B cell (primary cell): Measurements from ENCODE around the gene GLRX2. TPM values are rescaled to one million over a fixed set of nuclear protein-coding genes. Genes with fewer than 3 reads are reported as not detected.

Experiments used
- ATAC-seq: fragments of 200-7000 bp; cut with Tn5 transposase; one replicate; pipeline ENCODE4 v1.10.0; 2021; ENCODE audit warnings: low read depth, mild to moderate bottlenecking, moderate number of reproducible peaks, moderate library complexity
- CTCF ChIA-PET: fragments of 350-600 bp; sonication (Branson Sonifier 250); formaldehyde crosslinking; loops from one replicate; lab custom pipeline; 2021; ENCODE audit warnings: antibody characterized with exemption, inconsistent platforms; lab: Charles Lee
- POLR2A ChIA-PET: fragments of 350-600 bp; sonication (Branson Sonifier 250); formaldehyde crosslinking; loops from one replicate; lab custom pipeline; 2021; ENCODE audit warnings: antibody characterized with exemption; lab: Charles Lee
- DNase-seq: peaks from one replicate; pipeline ENCODE4 v3.0.0; 2013
- H2AFZ ChIP-seq: 2 replicates; pipeline ENCODE4 v1.6.1; 2012; ENCODE audit warnings: mild to moderate bottlenecking, low read depth, low read length; ENCODE audit not compliant: insufficient read depth, poor library complexity, severe bottlenecking
- H3K27ac ChIP-seq, 2 donors: 1 replicate in 1 of 2; 2 replicates in 1 of 2; pipeline ENCODE4 v1.5.1; 2012 to 2013; ENCODE audit warnings: low read length in 2 of 2, mild to moderate bottlenecking in 2 of 2, moderate library complexity in 1 of 2
- H3K27me3 ChIP-seq, 4 experiments: fragments of 200-600 bp in 1 of 4; sonication (generic) in 1 of 4; replicated peaks in 1 of 4; 1 replicate in 2 of 4; 2 replicates in 2 of 4; pipeline versions ENCODE4 v1.6.1 to v1.7.0; 2013 to 2016; ENCODE audit warnings: low read length in 3 of 4, mild to moderate bottlenecking in 2 of 4, mixed read lengths in 1 of 4, moderate library complexity in 1 of 4; ENCODE audit not compliant: insufficient read depth in 4 of 4, control insufficient read depth in 3 of 4; ENCODE audit errors: control extremely low read depth in 1 of 4
- H3K36me3 ChIP-seq, 2 experiments: replicated peaks in 1 of 2; 1 replicate in 1 of 2; 2 replicates in 1 of 2; pipeline versions ENCODE4 v1.6.1 to v1.7.1; 2013; ENCODE audit warnings: low read length in 1 of 2; ENCODE audit not compliant: insufficient read depth in 2 of 2, control insufficient read depth in 1 of 2; ENCODE audit errors: control extremely low read depth in 1 of 2, extremely low read depth in 1 of 2
- H3K4me1 ChIP-seq, 2 donors: fragments of 200-600 bp in 1 of 2; sonication (generic) in 1 of 2; 1 replicate in 1 of 2; 2 replicates in 1 of 2; pipeline versions ENCODE4 v1.5.1 to v1.6.1; 2013 to 2017; ENCODE audit warnings: low read length in 2 of 2; ENCODE audit not compliant: control insufficient read depth in 2 of 2, insufficient read depth in 2 of 2
- H3K4me2 ChIP-seq: replicated peaks from 2 replicates; pipeline ENCODE3; 2012; ENCODE audit warnings: mild to moderate bottlenecking, low read depth, low read length; ENCODE audit not compliant: poor library complexity, severe bottlenecking
- H3K4me3 ChIP-seq, 5 experiments: fragments of 200-600 bp in 1 of 5; sonication (generic) in 1 of 5; 1 replicate in 3 of 5; 2 replicates in 2 of 5; pipeline versions ENCODE4 v1.5.1 to v1.7.0; 2011 to 2016; ENCODE audit warnings: low read length in 4 of 5, mild to moderate bottlenecking in 4 of 5, low read depth in 2 of 5, control low read depth in 1 of 5, moderate library complexity in 1 of 5; ENCODE audit not compliant: insufficient read depth in 1 of 5; ENCODE audit errors: control extremely low read depth in 1 of 5, extremely low read depth in 1 of 5
- H3K79me2 ChIP-seq: fragments of 200-600 bp; sonication (generic); one replicate; pipeline ENCODE4 v1.6.0; 2016; ENCODE audit warnings: low read length; ENCODE audit not compliant: control insufficient read depth, insufficient read depth
- H3K9ac ChIP-seq: fragments of 200-600 bp; sonication (generic); 2 replicates; pipeline ENCODE4 v1.6.1; 2017; ENCODE audit warnings: mild to moderate bottlenecking, low read length, moderate library complexity
- H3K9me3 ChIP-seq, 3 donors: one replicate each; pipeline versions ENCODE4 v1.6.1 to v1.7.1; 2013; ENCODE audit warnings: low read length in 2 of 3; ENCODE audit not compliant: control insufficient read depth in 2 of 3, insufficient read depth in 1 of 3; ENCODE audit errors: control extremely low read depth in 1 of 3
- H4K20me1 ChIP-seq: 2 replicates; pipeline ENCODE4 v1.6.0; 2012; ENCODE audit warnings: mild to moderate bottlenecking, low read length; ENCODE audit not compliant: insufficient read depth, control insufficient read depth, poor library complexity, severe bottlenecking
- H3K27ac Mint-ChIP-seq: one replicate; pipeline ENCODE4 v1.8.0; 2021; ENCODE audit warnings: mixed read lengths
- H3K27me3 Mint-ChIP-seq: one replicate; pipeline ENCODE4 v1.8.0; 2021; ENCODE audit warnings: mixed read lengths
- H3K4me1 Mint-ChIP-seq: one replicate; pipeline ENCODE4 v1.8.0; 2021; ENCODE audit warnings: mixed read lengths
- H3K4me3 Mint-ChIP-seq: one replicate; pipeline ENCODE4 v1.8.0; 2021; ENCODE audit warnings: mixed read lengths
- H3K9me3 Mint-ChIP-seq: one replicate; pipeline ENCODE4 v1.8.0; 2022; ENCODE audit warnings: mixed read lengths; ENCODE audit not compliant: insufficient read depth
- CTCF ChIP-seq: fragments of 200-600 bp; IDR thresholded peaks from one replicate; pipeline ENCODE4 v1.8.0; 2022; ENCODE audit warnings: antibody characterized with exemption, mild to moderate bottlenecking
- EZH2 ChIP-seq: IDR thresholded peaks from 2 replicates; pipeline ENCODE4 v1.6.1; 2012; ENCODE audit warnings: borderline replicate concordance, low read depth, mild to moderate bottlenecking, moderate library complexity, low read length; ENCODE audit not compliant: insufficient read depth, poor library complexity, severe bottlenecking
- WGBS: methylation state at CpG from one replicate; pipeline ENCODE4 v1.1.5; 2013; ENCODE audit warnings: missing lambda C conversion rate; ENCODE audit not compliant: insufficient coverage; 5-methylcytosine and 5-hydroxymethylcytosine counted together
- intact Hi-C: fragments of 100-400 bp; cut with micrococcal nuclease; formaldehyde crosslinking; loops from one replicate; pipeline ENCODE4 v1.10.0; 2022
- polyA plus RNA-seq: library from polyadenylated mRNA; depleted of rRNA; stranded (reverse); fragments of >200 nt; gene quantifications from 2 replicates; pipeline ENCODE4 v1.2.3, GENCODE V29; 2012
- total RNA-seq, 2 donors: library from RNA; stranded (reverse); fragments of 120-200 nt in 1 of 2; gene quantifications; 1 replicate in 1 of 2; 2 replicates in 1 of 2; pipeline versions ENCODE4 v1.2.3 to v1.2.4, GENCODE V29; 2013 to 2022

Gene GLRX2
- total and polyA plus RNA-seq, 2 donors (not counting 1 experiment from before 2014, with no cell fraction given) = 2.7 to 12.9 TPM

GRCh38 chr1:193108471-193108870 lies 3.3 kb upstream of the GLRX2 start:
- DNase-seq (no peak), ATAC-seq (no peak)
- CTCF ChIA-PET = no interaction called here
- Histone ChIP-seq H3K4me3 (no peak overlapping the region), H3K4me1 (peaks cover 8 to 13% of the 10 kb centered on the region in 2 donors), H3K36me3 (no peaks in the 10 kb centered on the region), H4K20me1 (no peaks in the 10 kb centered on the region), H3K27me3 (no peaks in the 10 kb centered on the region), H2AFZ (no peak overlapping the region), H3K4me2 (no peak overlapping the region), H3K79me2 (peaks cover 11% of the 10 kb centered on the region), H3K27ac (no peak overlapping the region), H3K9ac (no peak overlapping the region), H3K9me3 (no peaks in the 10 kb centered on the region)
- intact Hi-C loops = no loop called here
- no peaks in the 10 kb centered on the region for H3K9me3 Mint-ChIP-seq
- H3K27me3 Mint-ChIP-seq = no peaks in the 10 kb centered on the region
- H3K4me3 Mint-ChIP-seq = no peak overlapping the region
- POLR2A ChIA-PET = no interaction called here
- TF ChIP-seq EZH2 (no peak), CTCF (no peak)
- H3K4me1 Mint-ChIP-seq = peaks cover 17% of the 10 kb centered on the region
- WGBS = 80% methylated on average over 1 of the region's 3 CpGs
- H3K27ac Mint-ChIP-seq = no peak overlapping the region

GRCh38 chr1:193105821-193106177 lies 585 bp upstream of the GLRX2 start:
- peaks cover 8 to 13% of the 10 kb centered on the region in 2 donors for H3K4me1 ChIP-seq
- no CpG with 5 or more reads among the region's 4 CpGs for WGBS
- H2AFZ ChIP-seq = peak overlapping the region; percentile 83
- Mint-ChIP-seq H3K4me3 (peak overlapping the region; percentile 97), H3K9me3 (no peaks in the 10 kb centered on the region), H3K27me3 (no peaks in the 10 kb centered on the region), H3K27ac (peak overlapping the region; percentile 60), H3K4me1 (peaks cover 22% of the 10 kb centered on the region)
- H3K27ac ChIP-seq = peak overlapping the region in 1 of 2 donors; percentile 71
- TF ChIP-seq CTCF (no peak), EZH2 (no peak)
- H4K20me1 ChIP-seq = peaks cover 5% of the 10 kb centered on the region
- peak overlapping the region; percentile 89 for H3K9ac ChIP-seq
- ATAC-seq (no peak), DNase-seq (no peak)
- no peaks in the 10 kb centered on the region for H3K36me3 ChIP-seq
- H3K4me2 ChIP-seq = peak overlapping the region; percentile 82
- ChIA-PET POLR2A (interaction anchor here (0.7 kb wide), 2 partner anchors 16 to 18 kb away, joined by 3 to 4 read pairs; partner anchors contain the start of gene CDC73), CTCF (interaction anchor here (1.3 to 1.9 kb wide), 2 partner anchors 16 to 299 kb away, joined by 5 to 10 read pairs; partner anchors contain the start of gene CDC73)
- intact Hi-C loops = loop anchor here (1.0 kb wide), 3 partner anchors 16 to 296 kb away; partner anchors contain the start of genes RGS2, RO60 and UCHL5
- H3K4me3 ChIP-seq = peak overlapping the region; percentile 62 to 86 (median 74)
- H3K27me3 ChIP-seq = no peaks in the 10 kb centered on the region
- H3K9me3 ChIP-seq = no peaks in the 10 kb centered on the region
- peaks cover 23% of the 10 kb centered on the region for H3K79me2 ChIP-seq
